DND-41 (cell line): ENCODE measurements around the gene EPS8L1.

Source experiments
- ATAC-seq: fragments of 200-7000 bp; cut with Tn5 transposase; 3 replicates; pipeline ENCODE4 v1.9.1; 2021; ENCODE audit warnings: low read depth; ENCODE audit not compliant: insufficient read depth
- DNase-seq: peaks from one replicate; pipeline ENCODE4 v3.0.0-alpha.2; 2020
- H2AFZ ChIP-seq: 2 replicates; pipeline ENCODE4 v1.6.0; 2012; ENCODE audit warnings: low read depth, low read length
- H3K27ac ChIP-seq: 2 replicates; pipeline ENCODE4 v1.5.1; 2012; ENCODE audit warnings: low read length, inconsistent platforms
- H3K27me3 ChIP-seq: fragments of 200-600 bp; sonication (generic); 2 replicates; pipeline ENCODE4 v1.6.0; 2012; ENCODE audit warnings: low read length, mild to moderate bottlenecking, inconsistent platforms; ENCODE audit not compliant: insufficient read depth, poor library complexity
- H3K36me3 ChIP-seq: 2 replicates; pipeline ENCODE4 v1.5.1; 2012; ENCODE audit warnings: low read length, inconsistent platforms; ENCODE audit not compliant: insufficient read depth
- H3K4me1 ChIP-seq: 2 replicates; pipeline ENCODE4 v1.5.1; 2012; ENCODE audit warnings: mild to moderate bottlenecking, low read length; ENCODE audit not compliant: insufficient read depth
- H3K4me2 ChIP-seq: 2 replicates; pipeline ENCODE4 v1.6.0; 2012; ENCODE audit warnings: mild to moderate bottlenecking, moderate library complexity, low read length, inconsistent platforms; ENCODE audit not compliant: insufficient read depth
- H3K4me3 ChIP-seq, 2 experiments: fragments of 200-600 bp in 1 of 2; shearing (Covaris generic) in 1 of 2; 2 replicates each; pipeline ENCODE4 v1.5.1; 2012 to 2016; ENCODE audit warnings: inconsistent platforms in 2 of 2, low read length in 2 of 2, mild to moderate bottlenecking in 2 of 2, low read depth in 1 of 2, moderate library complexity in 1 of 2
- H3K79me2 ChIP-seq: 2 replicates; pipeline ENCODE4 v1.6.0; 2012; ENCODE audit warnings: low read length, inconsistent platforms; ENCODE audit not compliant: insufficient read depth
- H3K9ac ChIP-seq: 2 replicates; pipeline ENCODE4 v1.6.0; 2012; ENCODE audit warnings: low read depth, mild to moderate bottlenecking, inconsistent platforms, low read length, moderate library complexity
- H3K9me3 ChIP-seq: 2 replicates; pipeline ENCODE4 v1.5.1; 2012; ENCODE audit warnings: low read length, moderate library complexity, mild to moderate bottlenecking, inconsistent platforms; ENCODE audit not compliant: insufficient read depth, severe bottlenecking
- H4K20me1 ChIP-seq: 2 replicates; pipeline ENCODE4 v1.6.0; 2012; ENCODE audit warnings: low read length; ENCODE audit not compliant: insufficient read depth
- CTCF ChIP-seq: IDR thresholded peaks from 2 replicates; pipeline ENCODE4 v1.5.1; 2012; ENCODE audit warnings: borderline replicate concordance, low read length, moderate library complexity, mild to moderate bottlenecking; ENCODE audit not compliant: poor library complexity, severe bottlenecking; ENCODE audit errors: extremely low read depth
- EZH2 ChIP-seq: IDR thresholded peaks from 3 replicates; pipeline ENCODE4 v1.6.1; 2012; ENCODE audit warnings: borderline replicate concordance, low read depth, mild to moderate bottlenecking, moderate library complexity, low read length, inconsistent platforms; ENCODE audit not compliant: severe bottlenecking

Gene EPS8L1

GRCh38 chr19:55079400-55080038 lies 3.9 kb downstream of the EPS8L1 start:
- no peak overlapping the region for H3K9ac ChIP-seq
- no peak for ATAC-seq
- H3K27ac ChIP-seq = no peak overlapping the region
- H3K27me3 ChIP-seq = no peaks in the 10 kb centered on the region
- no peaks in the 10 kb centered on the region for H3K36me3 ChIP-seq
- no peaks in the 10 kb centered on the region for H3K4me1 ChIP-seq
- TF ChIP-seq EZH2 (no peak), CTCF (no peak)
- no peaks in the 10 kb centered on the region for H3K9me3 ChIP-seq
- H2AFZ ChIP-seq = no peak overlapping the region
- no peak overlapping the region for H3K4me3 ChIP-seq
- no peak for DNase-seq
- H3K4me2 ChIP-seq = no peak overlapping the region
- no peaks in the 10 kb centered on the region for H4K20me1 ChIP-seq
- H3K79me2 ChIP-seq = no peaks in the 10 kb centered on the region

DNA sequence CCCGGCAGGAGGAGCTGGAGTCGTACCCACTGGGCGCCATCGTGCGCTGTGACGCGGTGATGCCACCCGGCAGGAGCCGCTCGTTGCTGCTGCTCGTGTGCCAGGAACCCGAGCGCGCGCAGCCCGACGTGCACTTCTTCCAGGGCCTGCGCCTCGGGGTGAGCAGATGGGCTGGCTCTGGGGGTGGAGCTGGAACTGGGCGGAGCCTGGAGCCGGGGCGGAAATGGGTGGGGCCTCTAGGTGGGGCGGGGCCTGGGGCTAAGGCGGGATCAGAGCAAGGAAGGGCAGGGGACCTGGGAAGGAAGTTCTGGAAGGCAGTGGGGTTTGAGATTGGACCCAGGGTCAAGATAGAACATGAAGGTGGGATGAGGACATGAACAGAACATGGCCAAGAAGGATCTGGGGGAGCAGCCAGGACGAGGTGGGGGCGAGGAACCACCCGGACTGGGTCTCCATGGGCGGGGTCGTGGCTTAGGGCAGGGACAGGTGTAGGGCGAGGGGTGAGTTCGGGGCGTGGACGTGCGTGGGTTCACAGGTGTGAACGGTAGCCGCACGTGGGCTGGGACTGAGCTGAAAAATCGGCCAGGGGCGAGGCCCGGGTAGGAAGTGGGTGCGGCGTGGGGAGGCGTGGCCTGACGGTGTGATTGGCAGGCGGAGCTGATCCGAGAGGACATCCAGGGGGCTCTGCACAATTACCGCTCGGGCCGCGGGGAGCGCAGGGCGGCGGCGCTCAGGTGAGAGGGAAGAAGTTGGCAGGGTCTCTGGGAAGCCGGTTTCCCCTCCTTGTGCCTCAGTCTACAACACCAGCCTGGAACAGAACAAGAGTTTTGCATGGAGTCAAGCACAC lies 4.7 kb downstream of the EPS8L1 start:
- Histone ChIP-seq H3K4me3 (no peak overlapping the region), H3K4me1 (no peaks in the 10 kb centered on the region), H3K9ac (no peak overlapping the region), H3K27me3 (no peaks in the 10 kb centered on the region), H2AFZ (no peak overlapping the region), H3K79me2 (no peaks in the 10 kb centered on the region), H3K9me3 (no peaks in the 10 kb centered on the region), H3K36me3 (no peaks in the 10 kb centered on the region), H3K4me2 (no peak overlapping the region), H3K27ac (no peak overlapping the region), H4K20me1 (no peaks in the 10 kb centered on the region)
- ATAC-seq (peak; percentile 60; the same call in 2 of the 3 replicates), DNase-seq (peak; percentile 49)
- TF ChIP-seq CTCF (no peak), EZH2 (no peak)

DNA sequence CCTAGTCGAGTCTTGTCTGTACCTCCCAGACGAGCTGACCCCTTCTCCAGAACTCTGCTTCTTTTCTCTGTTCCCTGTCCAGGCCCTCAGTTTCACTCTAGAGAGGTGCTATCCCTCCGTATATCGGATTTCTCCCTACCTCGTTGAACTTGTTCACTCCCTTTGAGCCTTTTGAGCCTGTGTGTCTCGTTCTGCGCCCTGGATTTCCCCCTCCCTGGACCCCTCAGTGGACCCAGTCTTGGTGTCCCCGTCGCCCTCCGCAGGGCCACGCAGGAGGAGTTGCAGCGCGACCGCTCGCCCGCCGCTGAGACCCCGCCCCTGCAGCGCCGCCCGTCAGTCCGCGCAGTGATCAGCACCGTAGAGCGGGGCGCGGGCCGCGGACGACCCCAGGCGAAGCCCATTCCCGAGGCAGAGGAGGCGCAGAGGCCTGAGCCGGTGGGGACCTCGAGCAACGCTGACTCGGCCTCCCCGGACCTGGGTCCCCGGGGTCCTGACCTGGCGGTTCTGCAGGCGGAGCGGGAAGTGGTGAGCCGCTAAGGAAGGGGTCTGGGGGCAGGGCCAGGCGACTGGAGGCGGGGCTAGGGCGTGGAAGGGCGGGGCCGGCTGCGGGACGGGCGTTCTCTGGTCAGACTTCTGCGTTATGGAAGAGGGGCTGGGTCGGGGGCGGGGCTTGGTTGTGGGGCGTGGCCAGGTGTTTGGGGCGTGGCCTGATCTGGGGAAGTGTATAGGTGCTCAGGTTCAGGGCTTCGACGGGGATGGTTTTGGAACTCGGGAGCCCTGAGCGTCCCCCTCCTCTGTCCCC lies 5.5 kb downstream of the EPS8L1 start:
- Histone ChIP-seq H3K4me2 (no peak overlapping the region), H3K4me1 (no peaks in the 10 kb centered on the region), H2AFZ (no peak overlapping the region), H3K27ac (no peak overlapping the region), H3K9me3 (no peaks in the 10 kb centered on the region), H3K36me3 (no peaks in the 10 kb centered on the region), H3K27me3 (no peaks in the 10 kb centered on the region), H4K20me1 (no peaks in the 10 kb centered on the region), H3K4me3 (no peak overlapping the region), H3K79me2 (no peaks in the 10 kb centered on the region), H3K9ac (no peak overlapping the region)
- TF ChIP-seq EZH2 (no peak), CTCF (no peak)
- ATAC-seq = no peak
- DNase-seq = no peak
